ENCODE data around the gene TUBB2B. TPM values are rescaled to one million over a fixed set of nuclear protein-coding genes. Genes with fewer than 3 reads are reported as not detected.

TUBB2B gene
- total and polyA plus RNA-seq, 10 donors = 0.39 to 2.2 (median 1.0) TPM; not detected in 1

DNA sequence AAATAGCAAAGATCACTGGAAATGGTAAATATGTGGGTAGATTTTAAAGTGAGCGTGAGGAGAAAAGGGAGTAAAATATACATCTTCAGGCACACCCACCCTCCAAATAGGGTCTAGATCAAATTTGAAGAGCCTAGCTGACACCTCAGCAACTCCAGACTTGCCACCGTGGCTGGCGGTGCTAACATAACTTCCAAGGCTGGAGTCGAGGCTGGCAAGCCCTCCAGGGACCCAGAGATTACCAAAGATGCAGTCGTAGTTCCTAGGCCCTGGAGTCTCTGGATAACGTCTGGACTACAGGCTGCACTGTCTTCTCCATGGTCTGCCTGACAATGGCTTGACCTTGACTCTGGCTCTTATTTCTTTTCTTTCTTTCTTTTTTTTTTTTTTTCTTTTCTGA is 22.5 kb downstream of the TUBB2B start:
- Histone ChIP-seq H3K27me3 (replicated peaks in 1 of 7) (peaks cover 0 to 17% (median 0%) of the 10 kb centered on the region in 7 donors), H3K4me1 (no peaks in the 10 kb centered on the region), H3K9me3 (peaks cover 0 to 16% (median 0%) of the 10 kb centered on the region in 8 donors), H3K27ac (no peak overlapping the region), H3K4me3 (no peak overlapping the region), H3K36me3 (no peaks in the 10 kb centered on the region)
- no peak for DNase-seq
- TF ChIP-seq POLR2AphosphoS5 (IDR thresholded peaks at IDR 0.05) (no peak), POLR2A (IDR thresholded peaks at IDR 0.05) (no peak)
- TF ChIP-seq, protein P1, sequence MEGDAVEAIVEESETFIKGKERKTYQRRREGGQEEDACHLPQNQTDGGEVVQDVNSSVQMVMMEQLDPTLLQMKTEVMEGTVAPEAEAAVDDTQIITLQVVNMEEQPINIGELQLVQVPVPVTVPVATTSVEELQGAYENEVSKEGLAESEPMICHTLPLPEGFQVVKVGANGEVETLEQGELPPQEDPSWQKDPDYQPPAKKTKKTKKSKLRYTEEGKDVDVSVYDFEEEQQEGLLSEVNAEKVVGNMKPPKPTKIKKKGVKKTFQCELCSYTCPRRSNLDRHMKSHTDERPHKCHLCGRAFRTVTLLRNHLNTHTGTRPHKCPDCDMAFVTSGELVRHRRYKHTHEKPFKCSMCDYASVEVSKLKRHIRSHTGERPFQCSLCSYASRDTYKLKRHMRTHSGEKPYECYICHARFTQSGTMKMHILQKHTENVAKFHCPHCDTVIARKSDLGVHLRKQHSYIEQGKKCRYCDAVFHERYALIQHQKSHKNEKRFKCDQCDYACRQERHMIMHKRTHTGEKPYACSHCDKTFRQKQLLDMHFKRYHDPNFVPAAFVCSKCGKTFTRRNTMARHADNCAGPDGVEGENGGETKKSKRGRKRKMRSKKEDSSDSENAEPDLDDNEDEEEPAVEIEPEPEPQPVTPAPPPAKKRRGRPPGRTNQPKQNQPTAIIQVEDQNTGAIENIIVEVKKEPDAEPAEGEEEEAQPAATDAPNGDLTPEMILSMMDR (IDR thresholded peaks at IDR 0.05 in 8 of 11, conservative IDR thresholded peaks at IDR 0.05 in 3 of 11) = no peak
- intact Hi-C loops (cut with DNase I; ENCODE audit: low total_unique reads) = no loop called here
- 84 to 89% (median 88%) methylated on average over 6 of the region's 6 CpGs for WGBS, 5 donors

DNA sequence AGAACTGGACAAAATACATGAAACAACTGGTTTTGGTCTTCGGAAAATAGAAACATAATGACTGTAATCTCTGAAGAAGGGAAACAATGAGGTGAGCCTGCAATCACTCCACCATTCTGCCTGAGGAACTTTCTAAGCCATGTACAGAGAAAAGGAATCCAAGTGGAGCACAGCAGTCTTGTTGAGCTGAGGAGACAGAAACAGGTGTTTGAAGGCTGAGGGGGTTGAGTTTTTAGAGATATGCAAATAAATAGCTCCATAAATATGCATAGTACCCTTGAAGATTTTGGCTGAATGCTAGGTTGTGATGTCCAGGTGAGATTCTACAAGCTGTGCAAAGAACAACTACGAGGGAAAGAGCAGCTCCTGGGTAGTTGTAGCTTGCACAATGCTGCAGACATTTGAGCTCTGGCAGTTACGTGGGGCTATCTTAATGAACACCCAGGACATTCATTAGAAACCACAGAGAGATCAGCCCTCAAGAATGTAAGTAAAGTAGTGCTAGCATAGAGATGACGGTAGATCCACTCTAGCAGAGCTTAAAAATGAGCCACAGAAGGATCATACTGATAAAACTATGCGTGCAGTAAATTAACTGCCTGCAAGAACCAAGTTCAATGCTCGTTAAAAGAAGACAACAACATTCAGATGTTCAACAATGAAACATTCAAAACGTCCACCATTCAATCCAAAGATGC is 24.3 kb downstream of the TUBB2B start:
- Histone ChIP-seq H3K27ac (no peak overlapping the region), H3K4me3 (no peak overlapping the region), H3K36me3 (no peaks in the 10 kb centered on the region), H3K4me1 (no peaks in the 10 kb centered on the region), H3K9me3 (peaks cover 0 to 23% (median 0%) of the 10 kb centered on the region in 8 donors), H3K27me3 (replicated peaks in 1 of 7) (peaks cover 0 to 8% (median 0%) of the 10 kb centered on the region in 7 donors)
- 70 to 77% (median 72%) methylated on average over 7 of the region's 7 CpGs for WGBS, 5 donors
- TF ChIP-seq POLR2AphosphoS5 (IDR thresholded peaks at IDR 0.05) = no peak
- TF ChIP-seq POLR2A (IDR thresholded peaks at IDR 0.05) = no peak
- TF ChIP-seq, protein P1 (IDR thresholded peaks at IDR 0.05 in 8 of 11, conservative IDR thresholded peaks at IDR 0.05 in 3 of 11) = no peak
- intact Hi-C loops (cut with DNase I; ENCODE audit: low total_unique reads) = no loop called here
- no peak for DNase-seq

DNA sequence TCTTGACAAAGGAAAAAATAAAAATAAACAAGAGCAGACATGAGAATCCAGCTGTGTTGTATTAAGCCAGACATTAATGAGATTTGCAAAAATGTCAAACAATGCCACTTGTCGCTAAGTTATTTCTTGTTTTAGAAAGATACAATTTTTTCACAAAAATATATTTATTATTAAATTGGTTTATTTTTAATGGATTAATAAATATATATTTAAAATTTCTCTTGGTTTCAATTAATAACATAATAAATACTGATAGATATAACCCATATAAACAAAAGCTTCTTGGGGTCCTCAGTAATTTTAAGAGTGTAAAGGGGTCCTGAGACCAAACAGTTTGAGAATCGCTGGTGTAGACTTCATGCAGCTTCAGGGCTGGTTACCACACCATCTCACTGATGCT is 26.1 kb downstream of the TUBB2B start:
- 90 to 99% (median 94%) methylated on average over 2 of the region's 2 CpGs for WGBS, 5 donors
- Histone ChIP-seq H3K4me3 (no peak overlapping the region), H3K9me3 (peaks cover 0 to 23% (median 0%) of the 10 kb centered on the region in 8 donors), H3K36me3 (no peaks in the 10 kb centered on the region), H3K27ac (no peak overlapping the region), H3K27me3 (replicated peaks in 1 of 7) (no peaks in the 10 kb centered on the region), H3K4me1 (no peaks in the 10 kb centered on the region)
- TF ChIP-seq POLR2A (IDR thresholded peaks at IDR 0.05) (no peak), POLR2AphosphoS5 (IDR thresholded peaks at IDR 0.05) (no peak)
- TF ChIP-seq, protein P1 (IDR thresholded peaks at IDR 0.05 in 8 of 11, conservative IDR thresholded peaks at IDR 0.05 in 3 of 11) = no peak
- intact Hi-C loops (cut with DNase I; ENCODE audit: low total_unique reads) = no loop called here
- no peak for DNase-seq

DNA sequence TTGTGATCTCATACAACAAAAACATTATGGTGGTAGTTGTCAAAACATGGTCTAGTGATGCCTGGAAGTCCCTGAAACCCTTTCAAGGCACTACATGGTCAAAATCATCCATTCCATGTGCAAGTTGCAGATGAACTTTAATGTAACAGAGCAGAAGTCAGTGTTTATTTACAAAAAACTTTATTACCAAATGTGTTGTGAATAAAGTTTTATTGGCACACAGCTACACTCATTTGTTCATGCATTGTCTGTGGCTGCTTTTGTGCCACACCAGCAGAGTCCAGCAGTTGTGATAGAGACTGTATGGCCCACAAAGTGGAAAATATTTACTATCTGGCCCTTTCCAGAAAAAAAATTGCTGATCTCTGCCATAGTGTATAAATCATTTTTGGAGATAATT is 26.8 kb downstream of the TUBB2B start:
- Histone ChIP-seq H3K4me1 (no peaks in the 10 kb centered on the region), H3K36me3 (no peaks in the 10 kb centered on the region), H3K27ac (no peak overlapping the region), H3K27me3 (replicated peaks in 1 of 7) (no peaks in the 10 kb centered on the region), H3K9me3 (peaks cover 0 to 21% (median 0%) of the 10 kb centered on the region in 8 donors), H3K4me3 (no peak overlapping the region)
- intact Hi-C loops (cut with DNase I; ENCODE audit: low total_unique reads) = no loop called here
- no peak for DNase-seq
- TF ChIP-seq, protein P1 (IDR thresholded peaks at IDR 0.05 in 8 of 11, conservative IDR thresholded peaks at IDR 0.05 in 3 of 11) = no peak
- TF ChIP-seq POLR2AphosphoS5 (IDR thresholded peaks at IDR 0.05) = no peak
- TF ChIP-seq POLR2A (IDR thresholded peaks at IDR 0.05) = no peak

All from spleen (tissue), 11 donors.